Neutrophil (primary cell): Measurements from ENCODE around the gene GRK1.

Experiments used
- H3K27ac ChIP-seq: fragments of 200-600 bp; sonication (generic); 2 replicates; pipeline ENCODE4 v1.5.1; 2016; ENCODE audit warnings: mild to moderate bottlenecking, moderate library complexity
- H3K27me3 ChIP-seq: fragments of 200-600 bp; sonication (generic); 2 replicates; pipeline ENCODE4 v1.6.0; 2016; ENCODE audit warnings: mild to moderate bottlenecking
- H3K36me3 ChIP-seq: fragments of 200-600 bp; sonication (generic); 2 replicates; pipeline ENCODE4 v1.5.1; 2017
- H3K4me1 ChIP-seq, 2 experiments: fragments of 200-600 bp in 1 of 2; sonication (generic) in 1 of 2; 1 replicate in 1 of 2; 2 replicates in 1 of 2; pipeline versions ENCODE4 v1.5.1 to v1.6.1; 2013 to 2016; ENCODE audit warnings: low read depth in 1 of 2, low read length in 1 of 2, mild to moderate bottlenecking in 1 of 2, moderate library complexity in 1 of 2; ENCODE audit not compliant: control insufficient read depth in 1 of 2, insufficient read depth in 1 of 2
- H3K4me3 ChIP-seq, 2 experiments: fragments of 200-600 bp in 1 of 2; sonication (generic) in 1 of 2; 1 replicate in 1 of 2; 2 replicates in 1 of 2; pipeline ENCODE4 v1.5.1; 2013 to 2016; ENCODE audit warnings: low read depth in 1 of 2, low read length in 1 of 2, mild to moderate bottlenecking in 1 of 2, moderate library complexity in 1 of 2
- H3K9me3 ChIP-seq: fragments of 200-600 bp; sonication (generic); 2 replicates; pipeline ENCODE4 v1.5.1; 2016
- CTCF ChIP-seq: fragments of 200-600 bp; sonication (generic); IDR thresholded peaks from 2 replicates; pipeline ENCODE4 v1.5.1; 2016; ENCODE audit warnings: antibody characterized with exemption

The GRK1 gene

GRCh38 chr13:113781571-113781970 is 114.6 kb downstream of the GRK1 start:
- Histone ChIP-seq H3K36me3 (no peaks in the 10 kb centered on the region), H3K9me3 (no peaks in the 10 kb centered on the region), H3K4me1 (no peaks in the 10 kb centered on the region), H3K27ac (no peak overlapping the region), H3K27me3 (peaks cover 34% of the 10 kb centered on the region), H3K4me3 (no peak overlapping the region)
- TF ChIP-seq CTCF: no peak

- H3K4me3 ChIP-seq: no peak overlapping the region
- H3K27ac ChIP-seq: no peak overlapping the region
- H3K4me1 ChIP-seq: no peaks in the 10 kb centered on the region
- H3K9me3 ChIP-seq: no peaks in the 10 kb centered on the region
- no peak for TF ChIP-seq CTCF
- H3K27me3 ChIP-seq: peaks cover 29% of the 10 kb centered on the region
- no peaks in the 10 kb centered on the region for H3K36me3 ChIP-seq
Observed at GRCh38 chr13:113782472-113782871, 115.5 kb downstream of the GRK1 start.

- no peaks in the 10 kb centered on the region for H3K9me3 ChIP-seq
- H3K27me3 ChIP-seq: peaks cover 22% of the 10 kb centered on the region
- H3K27ac ChIP-seq: no peak overlapping the region
- no peak overlapping the region for H3K4me3 ChIP-seq
- no peak for TF ChIP-seq CTCF
- H3K36me3 ChIP-seq: no peaks in the 10 kb centered on the region
- no peaks in the 10 kb centered on the region for H3K4me1 ChIP-seq
Observed at GRCh38 chr13:113783200-113783881, 116.3 kb downstream of the GRK1 start.

GRCh38 chr13:113783966-113784644 is 117.1 kb downstream of the GRK1 start:
- Histone ChIP-seq H3K4me3 (no peak overlapping the region), H3K4me1 (no peaks in the 10 kb centered on the region), H3K36me3 (no peaks in the 10 kb centered on the region), H3K27me3 (peaks cover 17% of the 10 kb centered on the region), H3K9me3 (no peaks in the 10 kb centered on the region), H3K27ac (no peak overlapping the region)
- TF ChIP-seq CTCF: no peak

- H3K4me1 ChIP-seq: no peaks in the 10 kb centered on the region
- H3K36me3 ChIP-seq: no peaks in the 10 kb centered on the region
- H3K27me3 ChIP-seq: peaks cover 13% of the 10 kb centered on the region
- H3K9me3 ChIP-seq: no peaks in the 10 kb centered on the region
- no peak overlapping the region for H3K27ac ChIP-seq
- no peak overlapping the region for H3K4me3 ChIP-seq
- TF ChIP-seq CTCF: no peak
Observed at GRCh38 chr13:113784645-113785024, 117.6 kb downstream of the GRK1 start.
